ENCODE data around the gene OR2V1. TPM values are rescaled to one million over a fixed set of nuclear protein-coding genes. Genes with fewer than 3 reads are reported as not detected.
A peak's percentile ranks its signal among the peaks of the same experiment; 100 is the strongest.
"Not testable (repeated sequence)": the region's sequence is repeated elsewhere in the genome, so short reads cannot be mapped to it uniquely, and the experiment has no call there.

Gene OR2V1
- total and polyA plus RNA-seq, 7 experiments from 2014 or later = not detected

DNA sequence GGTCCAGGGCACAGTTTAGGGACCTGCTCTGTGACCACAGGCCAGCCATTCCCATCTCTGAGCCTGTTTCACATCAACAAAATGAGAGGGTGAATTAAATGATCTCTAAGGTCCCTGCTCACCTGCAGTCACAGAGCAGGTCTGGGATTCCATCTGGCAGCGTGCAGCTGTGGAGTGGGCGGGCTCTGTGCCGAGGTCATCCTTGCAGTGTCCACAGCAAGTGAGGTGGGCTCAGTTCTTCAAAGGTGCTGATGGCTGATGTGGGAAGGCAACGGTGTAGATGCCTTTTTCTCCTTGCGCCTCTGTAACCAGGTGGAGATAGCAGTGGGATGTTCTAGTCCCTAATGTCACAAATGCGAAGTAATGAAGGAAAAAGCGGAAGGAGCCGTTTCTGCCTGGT, 11.9 kb downstream of the OR2V1 start:
- CTCF ChIA-PET = no interaction called here
- H3K36me3 ChIP-seq (ENCODE audit: control insufficient read depth in 2 of 3, insufficient read depth in 3 of 3, low read length in 3 of 3) = no peaks in the 10 kb centered on the region
- intact Hi-C loops (cut with micrococcal nuclease) = no loop called here
- no peaks in the 10 kb centered on the region for H3K4me1 ChIP-seq (ENCODE audit: control insufficient read depth in 2 of 2, insufficient read depth in 2 of 2, low read length in 2 of 2)
- Mint-ChIP-seq H3K4me3 (no peak overlapping the region), H3K27me3 (peaks cover 63 to 97% (median 90%) of the 10 kb centered on the region in 5 donors), H3K36me3 (peaks cover 0 to under 1% (median 0%) of the 10 kb centered on the region in 5 donors), H3K9me3 (peaks cover 0 to 22% (median under 1%) of the 10 kb centered on the region in 11 donors), H3K4me1 (peaks cover 0 to 14% (median 8%) of the 10 kb centered on the region in 7 donors), H3K27ac (no peak overlapping the region)
- ATAC-seq (no peak), DNase-seq (no peak)
- no peak overlapping the region for H3K4me3 ChIP-seq (ENCODE audit: low read length)
- POLR2A ChIA-PET = no interaction called here
- peaks cover 0 to 6% (median 0%) of the 10 kb centered on the region in 3 experiments for H3K9me3 ChIP-seq (ENCODE audit: control insufficient read depth in 2 of 3, low read length in 3 of 3)
- peaks cover 0 to 15% of the 10 kb centered on the region in 2 donors for H3K27me3 ChIP-seq (ENCODE audit: control insufficient read depth in 2 of 2, insufficient read depth in 2 of 2, low read length in 2 of 2)
- H3K27ac ChIP-seq (ENCODE audit: low read depth, low read length) = no peak overlapping the region

- peaks cover 0 to 26% (median 4%) of the 10 kb centered on the region in 11 donors for H3K9me3 Mint-ChIP-seq
- Histone ChIP-seq H3K4me3 (ENCODE audit: low read length) (no peak overlapping the region), H3K4me1 (ENCODE audit: control insufficient read depth in 2 of 2, insufficient read depth in 2 of 2, low read length in 2 of 2) (no peaks in the 10 kb centered on the region), H3K9me3 (ENCODE audit: control insufficient read depth in 2 of 3, low read length in 3 of 3) (peaks cover 0 to 9% (median 0%) of the 10 kb centered on the region in 3 experiments), H3K27ac (ENCODE audit: low read depth, low read length) (no peak overlapping the region), H3K27me3 (ENCODE audit: control insufficient read depth in 2 of 2, insufficient read depth in 2 of 2, low read length in 2 of 2) (peaks cover 0 to 17% of the 10 kb centered on the region in 2 donors), H3K36me3 (ENCODE audit: control insufficient read depth in 2 of 3, insufficient read depth in 3 of 3, low read length in 3 of 3) (no peaks in the 10 kb centered on the region)
- H3K27me3 Mint-ChIP-seq = peaks cover 67 to 93% (median 89%) of the 10 kb centered on the region in 5 donors
- ATAC-seq = no peak
- no peak overlapping the region for H3K4me3 Mint-ChIP-seq
- H3K4me1 Mint-ChIP-seq = peaks cover 0 to 14% (median 8%) of the 10 kb centered on the region in 7 donors
- no peaks in the 10 kb centered on the region for H3K36me3 Mint-ChIP-seq
- DNase-seq = no peak
- peak overlapping the region in 1 of 9 donors; percentile 12 for H3K27ac Mint-ChIP-seq
- ChIA-PET POLR2A (no interaction called here), CTCF (no interaction called here)
- intact Hi-C loops (cut with micrococcal nuclease) = no loop called here
Observed at GRCh38 chr5:181118369-181118768, 12.6 kb downstream of the OR2V1 start.

- peaks cover 0 to 9% (median 0%) of the 10 kb centered on the region in 3 experiments for H3K9me3 ChIP-seq (ENCODE audit: control insufficient read depth in 2 of 3, low read length in 3 of 3)
- CTCF ChIA-PET = no interaction called here
- no peak for ATAC-seq
Observed at GRCh38 chr5:181114844-181115778, 15.9 kb downstream of the OR2V1 start.

DNA sequence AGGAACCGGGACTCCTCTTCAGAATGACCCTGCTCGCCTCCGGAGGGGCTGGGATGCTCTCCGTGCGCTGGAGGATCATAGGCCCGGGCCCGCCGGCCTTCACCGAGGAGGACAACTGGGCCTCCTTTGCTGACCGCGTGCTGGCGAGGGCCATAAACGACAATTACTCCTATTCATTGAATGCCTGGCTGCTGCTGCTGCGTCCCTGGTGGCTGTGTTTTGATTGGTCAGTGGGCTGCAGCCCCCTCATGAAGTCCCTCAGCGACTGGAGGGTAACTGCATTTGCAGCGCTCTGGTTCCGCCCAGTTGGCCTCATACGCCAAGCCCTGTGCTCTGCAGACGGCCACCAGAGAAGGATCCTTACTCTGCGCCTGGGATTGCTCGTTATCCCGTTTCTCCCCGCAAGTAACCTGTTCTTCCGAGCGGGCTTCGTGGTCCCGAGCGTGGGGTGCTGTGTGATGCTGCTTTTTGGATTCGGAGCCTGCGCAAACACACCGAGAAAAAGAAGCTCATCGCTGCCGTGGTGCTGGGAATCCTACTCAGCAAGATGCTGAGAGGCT, 16.6 kb downstream of the OR2V1 start:
- Mint-ChIP-seq H3K27ac (no peak overlapping the region), H3K4me1 (peaks cover 0 to 14% (median 8%) of the 10 kb centered on the region in 7 donors), H3K36me3 (no peaks in the 10 kb centered on the region), H3K4me3 (peak overlapping the region in 3 of 10 donors; percentile 10 to 40 (median 25)), H3K27me3 (peaks cover 62 to 91% (median 88%) of the 10 kb centered on the region in 5 donors), H3K9me3 (peaks cover 0 to 31% (median 6%) of the 10 kb centered on the region in 11 donors)
- intact Hi-C loops (cut with micrococcal nuclease) = loop anchor here in 1 of 2 donors (2.0 kb wide), 1 partner anchor 62 kb away; no protein-coding TSS in a partner anchor
- peaks cover 0 to 9% (median 0%) of the 10 kb centered on the region in 3 experiments for H3K9me3 ChIP-seq (ENCODE audit: control insufficient read depth in 2 of 3, low read length in 3 of 3)
- DNase-seq (no peak), ATAC-seq (no peak)
- ChIA-PET CTCF (no interaction called here), POLR2A (no interaction called here)
- no peak overlapping the region for H3K4me3 ChIP-seq (ENCODE audit: low read length)
- no peaks in the 10 kb centered on the region for H3K36me3 ChIP-seq (ENCODE audit: control insufficient read depth in 2 of 3, insufficient read depth in 3 of 3, low read length in 3 of 3)
- H3K4me1 ChIP-seq (ENCODE audit: control insufficient read depth in 2 of 2, insufficient read depth in 2 of 2, low read length in 2 of 2) = no peaks in the 10 kb centered on the region
- H3K27me3 ChIP-seq (ENCODE audit: control insufficient read depth in 2 of 2, insufficient read depth in 2 of 2, low read length in 2 of 2) = peaks cover 0 to 16% of the 10 kb centered on the region in 2 donors
- H3K27ac ChIP-seq (ENCODE audit: low read depth, low read length) = no peak overlapping the region

More at GRCh38 chr5:181114844-181115778, 15.9 kb downstream of the OR2V1 start:
- intact Hi-C loops (cut with micrococcal nuclease) = loop anchor here in 1 of 2 donors (2.0 kb wide), 1 partner anchor 62 kb away; no protein-coding TSS in a partner anchor
- POLR2A ChIA-PET = no interaction called here
- Histone ChIP-seq H3K36me3 (ENCODE audit: control insufficient read depth in 2 of 3, insufficient read depth in 3 of 3, low read length in 3 of 3) (no peaks in the 10 kb centered on the region), H3K27ac (ENCODE audit: low read depth, low read length) (no peak overlapping the region), H3K27me3 (ENCODE audit: control insufficient read depth in 2 of 2, insufficient read depth in 2 of 2, low read length in 2 of 2) (peaks cover 0 to 16% of the 10 kb centered on the region in 2 donors), H3K4me1 (ENCODE audit: control insufficient read depth in 2 of 2, insufficient read depth in 2 of 2, low read length in 2 of 2) (no peaks in the 10 kb centered on the region), H3K4me3 (ENCODE audit: low read length) (no peak overlapping the region)
- Mint-ChIP-seq H3K27me3 (peaks cover 61 to 91% (median 88%) of the 10 kb centered on the region in 5 donors), H3K36me3 (no peaks in the 10 kb centered on the region), H3K9me3 (peaks cover 0 to 31% (median 6%) of the 10 kb centered on the region in 11 donors), H3K4me3 (peak overlapping the region in 4 of 10 donors; percentile 10 to 40 (median 22)), H3K4me1 (peaks cover 0 to 14% (median 8%) of the 10 kb centered on the region in 7 donors), H3K27ac (no peak overlapping the region)
- DNase-seq = no peak

GRCh38 chr5:181113572-181113971, 17.4 kb downstream of the OR2V1 start:
- Mint-ChIP-seq H3K9me3 (peaks cover 0 to 31% (median 6%) of the 10 kb centered on the region in 11 donors), H3K27me3 (peaks cover 57 to 91% (median 88%) of the 10 kb centered on the region in 5 donors), H3K4me1 (peaks cover 0 to 14% (median 8%) of the 10 kb centered on the region in 7 donors)
- H3K36me3 ChIP-seq (ENCODE audit: control insufficient read depth in 2 of 3, insufficient read depth in 3 of 3, low read length in 3 of 3); H3K9me3 ChIP-seq (ENCODE audit: control insufficient read depth in 2 of 3, low read length in 3 of 3); DNase-seq; CTCF ChIA-PET; H3K4me3 Mint-ChIP-seq; H3K27ac ChIP-seq (ENCODE audit: low read depth, low read length); H3K27ac Mint-ChIP-seq; POLR2A ChIA-PET; intact Hi-C loops (cut with micrococcal nuclease); H3K36me3 Mint-ChIP-seq; ATAC-seq; H3K4me1 ChIP-seq (ENCODE audit: control insufficient read depth in 2 of 2, insufficient read depth in 2 of 2, low read length in 2 of 2); H3K4me3 ChIP-seq (ENCODE audit: low read length): not testable (repeated sequence)
- H3K27me3 ChIP-seq (ENCODE audit: control insufficient read depth in 2 of 2, insufficient read depth in 2 of 2, low read length in 2 of 2) = peaks cover 0 to 16% of the 10 kb centered on the region in 2 donors

GRCh38 chr5:181112476-181112875, 18.5 kb downstream of the OR2V1 start:
- Mint-ChIP-seq H3K4me3 (no peak overlapping the region), H3K27ac (no peak overlapping the region), H3K36me3 (no peaks in the 10 kb centered on the region), H3K4me1 (peaks cover 0 to 14% (median 8%) of the 10 kb centered on the region in 7 donors), H3K27me3 (peaks cover 54 to 90% (median 84%) of the 10 kb centered on the region in 5 donors), H3K9me3 (peaks cover 0 to 31% (median 6%) of the 10 kb centered on the region in 11 donors)
- DNase-seq (no peak), ATAC-seq (no peak)
- no peak overlapping the region for H3K4me3 ChIP-seq (ENCODE audit: low read length)
- ChIA-PET POLR2A (no interaction called here), CTCF (no interaction called here)
- H3K4me1 ChIP-seq (ENCODE audit: control insufficient read depth in 2 of 2, insufficient read depth in 2 of 2, low read length in 2 of 2) = no peaks in the 10 kb centered on the region
- peaks cover 0 to 9% (median 0%) of the 10 kb centered on the region in 3 experiments for H3K9me3 ChIP-seq (ENCODE audit: control insufficient read depth in 2 of 3, low read length in 3 of 3)
- intact Hi-C loops (cut with micrococcal nuclease) = no loop called here
- no peaks in the 10 kb centered on the region for H3K36me3 ChIP-seq (ENCODE audit: control insufficient read depth in 2 of 3, insufficient read depth in 3 of 3, low read length in 3 of 3)
- H3K27ac ChIP-seq (ENCODE audit: low read depth, low read length) = no peak overlapping the region
- peaks cover 0 to 21% of the 10 kb centered on the region in 2 donors for H3K27me3 ChIP-seq (ENCODE audit: control insufficient read depth in 2 of 2, insufficient read depth in 2 of 2, low read length in 2 of 2)

All from naive thymus-derived CD4-positive, alpha-beta T cell (primary cell).